Smooth muscle cell (in vitro differentiated cells): ENCODE results near the gene TSHZ2. TPM values are rescaled to one million over a fixed set of nuclear protein-coding genes. Genes with fewer than 3 reads are reported as not detected.
"Not testable (repeated sequence)": the region's sequence is repeated elsewhere in the genome, so short reads cannot be mapped to it uniquely, and the experiment has no call there.

Experiments used
- DNase-seq: peaks from one replicate; lab custom pipeline; 2025; ENCODE audit not compliant: unreplicated experiment; lab: John Stamatoyannopoulos, UW
- H2AFZ ChIP-seq: fragments of 200-600 bp; sonication (generic); 2 replicates; pipeline ENCODE4 v1.6.0; 2016; ENCODE audit warnings: antibody characterized with exemption, low read depth, mild to moderate bottlenecking
- H3F3A ChIP-seq: fragments of 200-600 bp; sonication (generic); 2 replicates; pipeline ENCODE4 v1.6.0; 2017; ENCODE audit warnings: antibody characterized with exemption, low read depth
- H3K27ac ChIP-seq: fragments of 200-600 bp; sonication (generic); 2 replicates; pipeline ENCODE4 v1.5.1; 2016; ENCODE audit warnings: low read depth, mild to moderate bottlenecking
- H3K27me3 ChIP-seq: fragments of 200-600 bp; sonication (generic); 2 replicates; pipeline ENCODE4 v1.6.1; 2016; ENCODE audit warnings: low read depth, mild to moderate bottlenecking
- H3K36me3 ChIP-seq: fragments of 200-600 bp; sonication (generic); 2 replicates; pipeline ENCODE4 v1.5.1; 2016; ENCODE audit warnings: low read depth
- H3K4me1 ChIP-seq: fragments of 200-600 bp; sonication (generic); 2 replicates; pipeline ENCODE4 v1.5.1; 2016; ENCODE audit warnings: low read depth
- H3K4me2 ChIP-seq: fragments of 200-600 bp; sonication (generic); 2 replicates; pipeline ENCODE4 v1.6.0; 2016; ENCODE audit warnings: mild to moderate bottlenecking
- H3K4me3 ChIP-seq: fragments of 200-600 bp; sonication (generic); 2 replicates; pipeline ENCODE4 v1.5.1; 2016; ENCODE audit warnings: mild to moderate bottlenecking
- H3K79me2 ChIP-seq: fragments of 200-600 bp; sonication (generic); 2 replicates; pipeline ENCODE4 v1.6.0; 2016; ENCODE audit warnings: low read depth, mild to moderate bottlenecking
- H3K9ac ChIP-seq: fragments of 200-600 bp; sonication (generic); 2 replicates; pipeline ENCODE4 v1.6.0; 2016; ENCODE audit warnings: low read depth
- H3K9me3 ChIP-seq: fragments of 200-600 bp; sonication (generic); replicated peaks from 2 replicates; pipeline ENCODE4 v1.5.1; 2016; ENCODE audit warnings: low read depth
- H4K20me1 ChIP-seq: fragments of 200-600 bp; sonication (generic); 2 replicates; pipeline ENCODE4 v1.6.0; 2016; ENCODE audit warnings: low read depth
- WGBS: methylation state at CpG from one replicate; pipeline ENCODE4 v1.1.7; 2016; ENCODE audit warnings: low lambda C conversion rate; 5-methylcytosine and 5-hydroxymethylcytosine counted together
- polyA plus RNA-seq: library from polyadenylated mRNA; unstranded; fragments of >200 nt; fragmentation: Nextera tagmentation; extraction: Ambion mirVana; gene quantifications from 2 replicates; pipeline ENCODE4 v1.2.1, GENCODE V29; 2016
- total RNA-seq: library from RNA; depleted of rRNA; stranded (reverse); fragments of >200 nt; gene quantifications from 2 replicates; pipeline ENCODE4 v1.2.3, GENCODE V29; 2014
- TF ChIP-seq, protein P1 (sequence below): fragments of 200-600 bp; sonication (generic); IDR thresholded peaks from 2 replicates; pipeline ENCODE4 v1.5.1; 2017; ENCODE audit warnings: borderline replicate concordance, mild to moderate bottlenecking, antibody characterized with exemption; ENCODE audit not compliant: insufficient read depth, poor library complexity, severe bottlenecking

Gene TSHZ2
- total and polyA plus RNA-seq, 2 experiments from 2014 or later, result 4.8 to 6.6 TPM

DNA sequence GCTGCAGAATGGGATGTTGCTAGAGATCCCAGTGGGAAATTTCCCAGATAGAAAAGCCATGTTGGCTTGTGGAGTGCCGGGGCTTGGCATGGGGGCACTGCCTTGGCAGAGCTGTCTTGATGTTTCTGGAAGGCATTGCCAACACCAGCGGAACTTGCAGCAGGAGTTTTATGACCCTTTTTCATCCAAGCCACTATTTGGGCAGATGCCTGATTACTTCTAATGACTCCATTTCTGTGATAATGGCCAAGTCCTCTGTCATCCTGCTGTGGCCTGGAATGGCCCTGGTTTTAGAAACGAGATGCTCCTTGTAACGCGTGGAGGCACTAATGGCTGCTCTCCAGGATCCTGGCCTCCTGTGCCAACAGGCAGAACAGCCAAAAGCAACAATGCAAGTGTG, 392.5 kb downstream of the TSHZ2 start:
- no peak for DNase-seq
- Histone ChIP-seq H3K27me3 (no peaks in the 10 kb centered on the region), H3K27ac (no peak overlapping the region), H3K36me3 (no peaks in the 10 kb centered on the region), H4K20me1 (no peaks in the 10 kb centered on the region), H3K4me3 (no peak overlapping the region), H3K9ac (no peak overlapping the region), H3K4me2 (no peak overlapping the region), H3K9me3 (no peaks in the 10 kb centered on the region), H3F3A (no peaks in the 10 kb centered on the region), H2AFZ (no peak overlapping the region), H3K4me1 (peaks cover 12% of the 10 kb centered on the region), H3K79me2 (no peaks in the 10 kb centered on the region)
- 96% methylated on average over 5 of the region's 5 CpGs for WGBS
- TF ChIP-seq, protein P1, sequence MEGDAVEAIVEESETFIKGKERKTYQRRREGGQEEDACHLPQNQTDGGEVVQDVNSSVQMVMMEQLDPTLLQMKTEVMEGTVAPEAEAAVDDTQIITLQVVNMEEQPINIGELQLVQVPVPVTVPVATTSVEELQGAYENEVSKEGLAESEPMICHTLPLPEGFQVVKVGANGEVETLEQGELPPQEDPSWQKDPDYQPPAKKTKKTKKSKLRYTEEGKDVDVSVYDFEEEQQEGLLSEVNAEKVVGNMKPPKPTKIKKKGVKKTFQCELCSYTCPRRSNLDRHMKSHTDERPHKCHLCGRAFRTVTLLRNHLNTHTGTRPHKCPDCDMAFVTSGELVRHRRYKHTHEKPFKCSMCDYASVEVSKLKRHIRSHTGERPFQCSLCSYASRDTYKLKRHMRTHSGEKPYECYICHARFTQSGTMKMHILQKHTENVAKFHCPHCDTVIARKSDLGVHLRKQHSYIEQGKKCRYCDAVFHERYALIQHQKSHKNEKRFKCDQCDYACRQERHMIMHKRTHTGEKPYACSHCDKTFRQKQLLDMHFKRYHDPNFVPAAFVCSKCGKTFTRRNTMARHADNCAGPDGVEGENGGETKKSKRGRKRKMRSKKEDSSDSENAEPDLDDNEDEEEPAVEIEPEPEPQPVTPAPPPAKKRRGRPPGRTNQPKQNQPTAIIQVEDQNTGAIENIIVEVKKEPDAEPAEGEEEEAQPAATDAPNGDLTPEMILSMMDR, result no peak

GRCh38 chr20:53365076-53365475, 392.9 kb downstream of the TSHZ2 start:
- H3K9ac ChIP-seq, result no peak overlapping the region
- no peaks in the 10 kb centered on the region for H4K20me1 ChIP-seq
- no peak for DNase-seq
- H3K36me3 ChIP-seq, result no peaks in the 10 kb centered on the region
- no peak overlapping the region for H3K27ac ChIP-seq
- peaks cover 12% of the 10 kb centered on the region for H3K4me1 ChIP-seq
- H3K9me3 ChIP-seq, result no peaks in the 10 kb centered on the region
- H3K4me2 ChIP-seq, result no peak overlapping the region
- WGBS, result 61% methylated on average over 1 of the region's 1 CpG
- no peak overlapping the region for H3K4me3 ChIP-seq
- TF ChIP-seq, protein P1, result no peak
- no peaks in the 10 kb centered on the region for H3K79me2 ChIP-seq
- H2AFZ ChIP-seq, result no peak overlapping the region
- H3F3A ChIP-seq, result no peaks in the 10 kb centered on the region
- H3K27me3 ChIP-seq, result no peaks in the 10 kb centered on the region

GRCh38 chr20:53365539-53366075, 393.4 kb downstream of the TSHZ2 start:
- WGBS, result 100% methylated on average over 2 of the region's 2 CpGs
- no peaks in the 10 kb centered on the region for H3K9me3 ChIP-seq
- H3K36me3 ChIP-seq, result no peaks in the 10 kb centered on the region
- H3K4me2 ChIP-seq, result no peak overlapping the region
- H3K9ac ChIP-seq, result no peak overlapping the region
- no peaks in the 10 kb centered on the region for H3F3A ChIP-seq
- DNase-seq, result no peak
- TF ChIP-seq, protein P1, result no peak
- H3K27ac ChIP-seq, result no peak overlapping the region
- no peaks in the 10 kb centered on the region for H3K27me3 ChIP-seq
- no peaks in the 10 kb centered on the region for H3K79me2 ChIP-seq
- no peaks in the 10 kb centered on the region for H4K20me1 ChIP-seq
- peaks cover 12% of the 10 kb centered on the region for H3K4me1 ChIP-seq
- H2AFZ ChIP-seq, result no peak overlapping the region
- H3K4me3 ChIP-seq, result no peak overlapping the region

GRCh38 chr20:53366928-53367327, 394.8 kb downstream of the TSHZ2 start:
- H3K9ac ChIP-seq, H4K20me1 ChIP-seq, H2AFZ ChIP-seq, H3K4me1 ChIP-seq, H3K4me3 ChIP-seq, H3K9me3 ChIP-seq, H3K79me2 ChIP-seq, H3K4me2 ChIP-seq, DNase-seq, H3K27me3 ChIP-seq, H3F3A ChIP-seq, H3K27ac ChIP-seq, H3K36me3 ChIP-seq: not testable (repeated sequence)
- 91% methylated on average over 8 of the region's 8 CpGs for WGBS
